ENCODE data around the gene AJAP1.

Gene AJAP1

DNA sequence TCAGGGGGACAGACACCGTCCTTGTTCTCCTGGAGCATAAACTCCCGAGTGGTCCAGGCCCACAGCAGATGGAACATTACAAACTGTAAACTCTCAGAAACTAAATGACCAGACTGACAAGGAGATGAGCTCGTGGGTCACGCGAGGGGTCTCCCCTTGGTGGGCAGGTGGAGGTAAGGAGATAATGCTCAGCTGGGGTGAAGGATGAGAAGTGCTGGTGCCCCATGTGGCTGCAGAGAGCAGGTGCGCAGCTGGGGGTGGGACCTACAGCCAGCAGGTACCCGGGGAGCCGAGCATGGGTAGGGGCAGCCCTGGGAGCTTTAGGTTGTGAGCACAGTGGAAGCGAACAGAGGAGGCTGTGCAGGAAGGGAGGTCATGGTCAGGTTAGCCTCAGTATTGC, 40.1 kb downstream of the AJAP1 start:
- no peak overlapping the region for H3K4me3 ChIP-seq (ENCODE audit: low read depth, low read length)
- DNase-seq (ENCODE audit: low read depth), result no peak
- TF ChIP-seq, protein P1, sequence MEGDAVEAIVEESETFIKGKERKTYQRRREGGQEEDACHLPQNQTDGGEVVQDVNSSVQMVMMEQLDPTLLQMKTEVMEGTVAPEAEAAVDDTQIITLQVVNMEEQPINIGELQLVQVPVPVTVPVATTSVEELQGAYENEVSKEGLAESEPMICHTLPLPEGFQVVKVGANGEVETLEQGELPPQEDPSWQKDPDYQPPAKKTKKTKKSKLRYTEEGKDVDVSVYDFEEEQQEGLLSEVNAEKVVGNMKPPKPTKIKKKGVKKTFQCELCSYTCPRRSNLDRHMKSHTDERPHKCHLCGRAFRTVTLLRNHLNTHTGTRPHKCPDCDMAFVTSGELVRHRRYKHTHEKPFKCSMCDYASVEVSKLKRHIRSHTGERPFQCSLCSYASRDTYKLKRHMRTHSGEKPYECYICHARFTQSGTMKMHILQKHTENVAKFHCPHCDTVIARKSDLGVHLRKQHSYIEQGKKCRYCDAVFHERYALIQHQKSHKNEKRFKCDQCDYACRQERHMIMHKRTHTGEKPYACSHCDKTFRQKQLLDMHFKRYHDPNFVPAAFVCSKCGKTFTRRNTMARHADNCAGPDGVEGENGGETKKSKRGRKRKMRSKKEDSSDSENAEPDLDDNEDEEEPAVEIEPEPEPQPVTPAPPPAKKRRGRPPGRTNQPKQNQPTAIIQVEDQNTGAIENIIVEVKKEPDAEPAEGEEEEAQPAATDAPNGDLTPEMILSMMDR (IDR thresholded peaks at IDR 0.05; ENCODE audit: low read depth, low read length), result no peak
- no peak for TF ChIP-seq MYC (IDR thresholded peaks at IDR 0.05; ENCODE audit: low read depth, low read length)
- TF ChIP-seq, protein P2, sequence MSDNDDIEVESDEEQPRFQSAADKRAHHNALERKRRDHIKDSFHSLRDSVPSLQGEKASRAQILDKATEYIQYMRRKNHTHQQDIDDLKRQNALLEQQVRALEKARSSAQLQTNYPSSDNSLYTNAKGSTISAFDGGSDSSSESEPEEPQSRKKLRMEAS (IDR thresholded peaks at IDR 0.05; ENCODE audit: low read depth, low read length), result no peak
- no peak for TF ChIP-seq POLR2A (IDR thresholded peaks at IDR 0.05; ENCODE audit: extremely low read depth, insufficient read length)

DNA sequence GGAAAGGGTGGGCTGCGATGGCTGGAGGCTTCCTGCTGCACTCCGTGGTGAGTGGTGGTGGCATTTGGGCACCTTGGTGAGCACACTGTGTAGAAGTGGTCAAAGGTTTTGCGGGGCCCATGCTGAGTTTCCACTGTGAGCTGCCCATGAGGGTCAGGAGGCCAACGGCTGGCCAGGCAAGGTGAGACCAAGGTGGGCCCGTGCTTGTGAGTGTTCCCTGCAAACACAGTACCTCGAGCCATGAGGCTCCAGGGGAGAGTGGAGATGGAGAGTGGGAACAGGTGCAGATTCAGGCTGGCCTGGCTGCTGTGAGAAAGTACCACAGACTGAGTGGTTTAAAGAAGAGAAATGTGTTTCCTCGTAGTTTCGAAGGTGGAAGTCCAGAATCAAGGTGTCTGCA, 40.8 kb downstream of the AJAP1 start:
- H3K4me3 ChIP-seq (ENCODE audit: low read depth, low read length), result no peak overlapping the region
- DNase-seq (ENCODE audit: low read depth), result no peak
- TF ChIP-seq, protein P2 (IDR thresholded peaks at IDR 0.05; ENCODE audit: low read depth, low read length), result no peak
- TF ChIP-seq MYC (IDR thresholded peaks at IDR 0.05; ENCODE audit: low read depth, low read length), result no peak
- TF ChIP-seq, protein P1 (IDR thresholded peaks at IDR 0.05; ENCODE audit: low read depth, low read length), result no peak
- no peak for TF ChIP-seq POLR2A (IDR thresholded peaks at IDR 0.05; ENCODE audit: extremely low read depth, insufficient read length)

DNA sequence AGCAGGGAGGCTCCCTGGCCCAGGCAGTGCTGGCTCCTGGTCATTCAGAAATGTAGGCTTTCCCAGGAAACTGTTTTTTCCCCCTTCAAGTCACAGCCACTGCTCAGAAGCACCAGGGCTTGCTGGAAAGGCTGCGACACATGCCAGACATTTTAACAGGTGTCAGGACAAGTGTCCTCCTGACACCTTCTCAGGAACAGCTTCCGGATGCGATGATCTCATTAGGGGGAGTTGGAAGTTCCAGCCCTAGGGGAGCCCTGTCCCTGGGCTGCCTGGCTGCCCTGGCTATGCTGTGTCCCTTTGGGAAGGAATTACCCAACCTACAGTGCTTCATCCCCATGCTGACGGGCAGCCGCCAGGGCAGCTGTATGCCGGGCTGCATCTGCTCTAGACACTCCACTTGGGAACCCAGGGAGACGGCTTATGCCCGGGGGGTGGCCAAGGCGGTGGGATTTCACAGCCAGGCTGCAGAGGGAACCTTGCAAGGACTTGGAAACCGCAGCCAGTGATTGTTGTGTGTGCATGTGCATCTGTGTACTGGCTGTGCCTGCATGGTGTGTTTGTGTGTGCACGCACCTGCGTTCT, 41.8 kb downstream of the AJAP1 start:
- DNase-seq (ENCODE audit: low read depth), result no peak
- H3K4me3 ChIP-seq (ENCODE audit: low read depth, low read length), result no peak overlapping the region
- no peak for TF ChIP-seq POLR2A (IDR thresholded peaks at IDR 0.05; ENCODE audit: extremely low read depth, insufficient read length)
- no peak for TF ChIP-seq MYC (IDR thresholded peaks at IDR 0.05; ENCODE audit: low read depth, low read length)
- TF ChIP-seq, protein P2 (IDR thresholded peaks at IDR 0.05; ENCODE audit: low read depth, low read length), result no peak
- TF ChIP-seq, protein P1 (IDR thresholded peaks at IDR 0.05; ENCODE audit: low read depth, low read length), result no peak

DNA sequence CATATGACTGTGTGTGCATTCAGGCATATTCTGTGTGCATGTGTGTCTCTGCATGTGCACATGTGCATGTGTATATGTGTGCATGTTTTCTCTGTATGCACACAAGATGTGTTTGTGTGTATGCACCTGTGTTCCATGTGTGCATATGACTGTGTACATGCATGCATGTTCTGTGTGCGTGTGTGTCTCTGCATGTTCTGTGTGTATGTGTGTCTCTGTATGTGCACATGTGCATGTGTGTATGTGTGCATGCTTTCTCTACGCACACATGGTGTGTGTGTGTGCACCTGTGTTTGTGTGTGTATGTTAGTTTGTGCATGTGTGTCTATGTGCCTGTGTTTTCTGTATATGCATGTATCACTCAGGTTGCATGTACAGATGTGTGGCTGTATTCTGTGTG, 42.3 kb downstream of the AJAP1 start:
- no peak for DNase-seq (ENCODE audit: low read depth)
- TF ChIP-seq, protein P2 (IDR thresholded peaks at IDR 0.05; ENCODE audit: low read depth, low read length), result no peak
- TF ChIP-seq, protein P1 (IDR thresholded peaks at IDR 0.05; ENCODE audit: low read depth, low read length), result no peak
- TF ChIP-seq MYC (IDR thresholded peaks at IDR 0.05; ENCODE audit: low read depth, low read length) (no peak), POLR2A (IDR thresholded peaks at IDR 0.05; ENCODE audit: extremely low read depth, insufficient read length) (no peak)
- H3K4me3 ChIP-seq (ENCODE audit: low read depth, low read length), result no peak overlapping the region

DNA sequence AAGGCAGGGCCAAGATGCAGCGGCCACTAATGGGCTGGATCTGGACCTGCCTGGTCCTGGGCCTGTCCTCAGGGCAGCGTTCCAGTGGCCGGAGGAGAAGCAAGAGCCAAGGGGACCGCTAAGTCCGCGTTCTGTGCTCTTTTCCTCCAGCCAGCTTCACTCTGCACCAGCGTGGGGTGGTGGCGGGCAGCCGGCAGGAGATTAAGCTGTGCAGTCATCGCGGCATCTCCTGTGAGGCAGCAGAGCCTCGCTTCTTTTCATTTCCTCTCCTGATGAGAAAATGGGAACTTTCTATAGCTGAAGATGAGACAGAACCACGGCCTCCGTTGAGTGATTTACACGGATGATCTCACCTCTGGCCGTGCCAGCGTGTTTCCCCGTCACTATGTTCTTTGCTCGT, 43.4 kb downstream of the AJAP1 start:
- TF ChIP-seq, protein P2 (IDR thresholded peaks at IDR 0.05; ENCODE audit: low read depth, low read length), result no peak
- no peak for DNase-seq (ENCODE audit: low read depth)

DNA sequence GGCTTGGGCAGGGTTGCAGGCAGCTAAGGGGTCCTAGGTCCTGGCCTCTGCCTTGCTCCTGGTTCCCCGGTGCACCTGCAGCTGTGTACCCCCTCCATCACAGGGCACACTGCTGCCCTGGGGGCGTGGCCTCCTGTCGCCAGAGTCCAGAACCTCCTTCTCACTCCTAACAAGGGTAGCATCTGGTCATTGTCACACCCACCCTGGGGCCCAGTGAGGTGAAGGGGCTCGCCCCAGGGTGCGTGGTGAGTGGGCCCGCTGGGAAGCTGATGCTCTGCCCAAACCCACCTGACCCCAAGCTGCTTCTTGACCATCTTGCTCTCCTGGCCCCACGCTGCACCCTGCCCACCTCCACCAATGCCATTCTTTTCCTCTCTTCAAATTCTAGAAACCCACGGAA, 44.5 kb downstream of the AJAP1 start:
- DNase-seq (ENCODE audit: low read depth), result no peak
- TF ChIP-seq POLR2A (IDR thresholded peaks at IDR 0.05; ENCODE audit: extremely low read depth, insufficient read length) (no peak), MYC (IDR thresholded peaks at IDR 0.05; ENCODE audit: low read depth, low read length) (no peak)
- TF ChIP-seq, protein P1 (IDR thresholded peaks at IDR 0.05; ENCODE audit: low read depth, low read length), result no peak
- TF ChIP-seq, protein P2 (IDR thresholded peaks at IDR 0.05; ENCODE audit: low read depth, low read length), result no peak
- no peak overlapping the region for H3K4me3 ChIP-seq (ENCODE audit: low read depth, low read length)

More for the DNA sequence above, 43.4 kb downstream of the AJAP1 start:
- H3K4me3 ChIP-seq (ENCODE audit: low read depth, low read length), result no peak overlapping the region
